Psoas muscle (tissue), 8 donors: Measurements from ENCODE around the gene AFF1. TPM values are rescaled to one million over a fixed set of nuclear protein-coding genes. Genes with fewer than 3 reads are reported as not detected.

Source experiments
- ATAC-seq, 4 donors: fragments of 200-7000 bp; cut with Tn5 transposase; one replicate each; pipeline ENCODE4 v1.9.1; 2020; ENCODE audit warnings: moderate library complexity in 3 of 4, mild to moderate bottlenecking in 2 of 4
- DNase-seq, 2 donors: peaks; one replicate each; pipeline ENCODE4 v3.0.0-alpha.2; 2020
- H3K27ac ChIP-seq: fragments of 200-600 bp; one replicate; pipeline ENCODE4 v1.8.0; 2022
- H3K27me3 ChIP-seq, 3 donors: fragments of 200-600 bp in 1 of 3; one replicate each; pipeline versions ENCODE4 v1.6.1 to v1.8.0; 2013 to 2022; ENCODE audit warnings: low read length in 2 of 3, mild to moderate bottlenecking in 2 of 3, moderate library complexity in 1 of 3; ENCODE audit not compliant: insufficient read depth in 3 of 3
- H3K36me3 ChIP-seq, 2 donors: fragments of 200-600 bp in 1 of 2; one replicate each; pipeline versions ENCODE4 v1.6.1 to v1.8.0; 2013 to 2022; ENCODE audit warnings: low read depth in 1 of 2, mild to moderate bottlenecking in 1 of 2, moderate library complexity in 1 of 2; ENCODE audit not compliant: insufficient read depth in 1 of 2
- H3K4me1 ChIP-seq: fragments of 200-600 bp; one replicate; pipeline ENCODE4 v1.8.0; 2022
- H3K4me3 ChIP-seq: fragments of 200-600 bp; one replicate; pipeline ENCODE4 v1.8.0; 2022; ENCODE audit warnings: mild to moderate bottlenecking
- H3K9me3 ChIP-seq: fragments of 200-600 bp; one replicate; pipeline ENCODE4 v1.8.0; 2022
- WGBS, 3 donors: extraction: QIAGEN DNeasy Blood & Tissue Kit; methylation state at CpG; one replicate each; pipeline versions ENCODE4 v1.1.6 to v1.1.7; 2013; 5-methylcytosine and 5-hydroxymethylcytosine counted together
- intact Hi-C, 2 donors: fragments of 100-400 bp; cut with DNase I; formaldehyde crosslinking; loops; one replicate each; pipeline versions ENCODE4 v1.11.0 to v1.14.2; 2022
- polyA plus RNA-seq, 3 donors: library from polyadenylated mRNA; stranded (reverse); fragments of 200-250 nt; gene quantifications; one replicate each; pipeline ENCODE4 v1.2.3, GENCODE V29; 2013
- total RNA-seq, 4 donors: library from RNA; stranded (reverse); fragmentation: NEBNext Ultra II Directional in 2 of 4; extraction: Animal tissue kit (Norgen Biotek cat#: 25700) in 2 of 4; gene quantifications; one replicate each; pipeline versions ENCODE4 v1.2.1 to v1.2.4, GENCODE V29; 2021 to 2023
- TF ChIP-seq, protein P1 (sequence below): fragments of 200-600 bp; IDR thresholded peaks from one replicate; pipeline ENCODE4 v1.8.0; 2022; ENCODE audit warnings: antibody characterized with exemption
- donor health status: healthy with polysubstance abuse.
- donor health status: DM: no; HTN: no; CAD: no; lungs with moderate emphysema.
- donor health status: Bipolar disorder and iron deficiency.
- donor health status: healthy.
- donor health status: DM: yes; HTN: yes; CAD: no.
- donor health status: DM: no; HTN: no; CAD: no.
- donor health status: DM: no; HTN: no; CAD: no.
- donor health status: DM: yes; HTN: yes; CAD: no.

The AFF1 gene
- total and polyA plus RNA-seq, 7 donors, result 62.7 to 171 (median 120) TPM

DNA sequence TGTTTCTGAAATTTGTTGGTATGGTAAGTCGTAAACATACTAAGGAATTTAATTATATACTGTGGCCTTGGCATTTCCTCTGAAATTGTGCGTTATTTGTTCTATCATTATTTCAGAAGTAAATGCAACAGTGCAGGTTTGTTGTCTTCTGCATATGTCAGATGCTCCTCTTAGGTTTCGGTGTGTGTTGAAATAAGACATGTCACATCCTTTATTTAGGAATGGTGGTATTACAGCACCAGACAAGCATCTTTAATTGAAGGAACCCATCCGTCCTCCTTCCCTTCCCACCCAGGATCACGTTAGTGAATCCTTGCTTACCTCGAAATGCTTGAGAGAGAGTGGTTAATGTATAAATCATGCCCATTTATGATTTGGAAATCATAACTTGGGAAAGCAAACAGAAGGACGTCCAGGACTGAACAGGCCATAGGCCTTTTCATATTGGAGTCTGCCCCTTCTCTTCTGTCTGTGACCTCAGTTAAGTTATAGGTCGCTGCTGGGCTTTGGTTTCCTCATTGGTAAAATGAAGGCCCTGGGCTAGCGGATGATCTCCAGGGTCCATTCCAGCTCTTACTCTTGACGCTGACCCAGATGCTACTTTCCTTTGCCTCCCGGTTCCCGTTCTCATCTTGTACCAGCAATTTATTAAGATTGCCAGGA, 151.5 kb downstream of the AFF1 start:
- no peaks in the 10 kb centered on the region for H3K9me3 ChIP-seq
- TF ChIP-seq, protein P1, sequence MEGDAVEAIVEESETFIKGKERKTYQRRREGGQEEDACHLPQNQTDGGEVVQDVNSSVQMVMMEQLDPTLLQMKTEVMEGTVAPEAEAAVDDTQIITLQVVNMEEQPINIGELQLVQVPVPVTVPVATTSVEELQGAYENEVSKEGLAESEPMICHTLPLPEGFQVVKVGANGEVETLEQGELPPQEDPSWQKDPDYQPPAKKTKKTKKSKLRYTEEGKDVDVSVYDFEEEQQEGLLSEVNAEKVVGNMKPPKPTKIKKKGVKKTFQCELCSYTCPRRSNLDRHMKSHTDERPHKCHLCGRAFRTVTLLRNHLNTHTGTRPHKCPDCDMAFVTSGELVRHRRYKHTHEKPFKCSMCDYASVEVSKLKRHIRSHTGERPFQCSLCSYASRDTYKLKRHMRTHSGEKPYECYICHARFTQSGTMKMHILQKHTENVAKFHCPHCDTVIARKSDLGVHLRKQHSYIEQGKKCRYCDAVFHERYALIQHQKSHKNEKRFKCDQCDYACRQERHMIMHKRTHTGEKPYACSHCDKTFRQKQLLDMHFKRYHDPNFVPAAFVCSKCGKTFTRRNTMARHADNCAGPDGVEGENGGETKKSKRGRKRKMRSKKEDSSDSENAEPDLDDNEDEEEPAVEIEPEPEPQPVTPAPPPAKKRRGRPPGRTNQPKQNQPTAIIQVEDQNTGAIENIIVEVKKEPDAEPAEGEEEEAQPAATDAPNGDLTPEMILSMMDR, result no peak
- peak overlapping the region; percentile 90 for H3K27ac ChIP-seq
- H3K4me1 ChIP-seq, result peaks cover 70% of the 10 kb centered on the region
- ATAC-seq (peak; percentile 87 to 95 (median 88)), DNase-seq (no peak)
- peak overlapping the region; percentile 14 for H3K4me3 ChIP-seq
- peaks cover 0 to 16% of the 10 kb centered on the region in 2 donors for H3K36me3 ChIP-seq
- 61 to 87% (median 62%) methylated on average over 12 of the region's 12 CpGs for WGBS, 3 donors
- intact Hi-C loops, result loop anchor here in 1 of 2 donors (5.0 kb wide), 1 partner anchor 79 kb away; no protein-coding TSS in a partner anchor
- H3K27me3 ChIP-seq, result no peaks in the 10 kb centered on the region

DNA sequence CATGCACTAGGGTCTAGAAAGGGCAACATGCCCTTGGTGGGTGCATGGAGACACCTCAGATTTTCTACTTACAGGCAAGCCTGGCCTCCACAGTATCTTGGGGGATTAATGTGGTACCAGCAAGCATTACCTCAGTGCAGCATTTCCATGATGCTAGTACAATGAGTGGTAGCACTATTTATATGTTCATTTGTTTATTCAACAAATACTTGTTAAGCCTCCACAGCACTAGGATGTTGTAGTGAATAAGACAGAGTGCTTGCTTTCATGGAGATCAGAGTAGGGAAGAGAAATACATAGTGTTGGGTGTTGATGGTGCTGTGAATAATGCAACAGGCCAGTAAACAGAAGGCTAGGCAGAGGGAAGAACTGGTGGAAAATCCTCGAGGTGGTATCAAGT, 152.2 kb downstream of the AFF1 start:
- TF ChIP-seq, protein P1, result no peak
- peaks cover 66% of the 10 kb centered on the region for H3K4me1 ChIP-seq
- DNase-seq (no peak), ATAC-seq (peak; percentile 55 to 84 (median 68))
- no peaks in the 10 kb centered on the region for H3K27me3 ChIP-seq
- H3K27ac ChIP-seq, result peak overlapping the region; percentile 90
- 48 to 79% (median 70%) methylated on average over 1 of the region's 1 CpG for WGBS, 3 donors
- H3K9me3 ChIP-seq, result no peaks in the 10 kb centered on the region
- no peak overlapping the region for H3K4me3 ChIP-seq
- peaks cover 0 to 24% of the 10 kb centered on the region in 2 donors for H3K36me3 ChIP-seq
- intact Hi-C loops, result loop anchor here in 1 of 2 donors (5.0 kb wide), 1 partner anchor 80 kb away; no protein-coding TSS in a partner anchor

DNA sequence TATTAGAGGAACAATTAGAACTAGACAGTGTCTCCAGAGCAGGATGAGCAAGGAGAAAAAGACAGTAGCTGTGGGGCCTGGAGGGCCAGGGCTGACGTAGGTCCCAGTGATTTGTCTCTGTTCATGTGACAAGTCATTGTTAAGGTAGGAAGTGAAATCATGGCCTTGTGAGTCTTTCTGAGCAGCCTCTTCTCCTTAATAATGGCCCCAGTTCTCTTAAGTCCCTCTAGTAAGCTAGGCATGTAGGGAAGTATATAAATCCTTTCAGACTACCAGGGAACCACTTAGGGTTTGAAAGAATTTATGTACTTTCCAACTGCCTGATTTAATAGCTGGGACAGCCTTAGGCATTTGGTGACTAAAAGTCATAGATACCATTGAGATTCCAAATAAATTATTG, 152.6 kb downstream of the AFF1 start:
- TF ChIP-seq, protein P1, result no peak
- WGBS, 3 donors, result 55 to 76% (median 71%) methylated on average over 1 of the region's 1 CpG
- Histone ChIP-seq H3K4me1 (peaks cover 66% of the 10 kb centered on the region), H3K36me3 (peaks cover 0 to 26% of the 10 kb centered on the region in 2 donors), H3K4me3 (no peak overlapping the region), H3K9me3 (no peaks in the 10 kb centered on the region), H3K27me3 (no peaks in the 10 kb centered on the region), H3K27ac (peak overlapping the region; percentile 90)
- intact Hi-C loops, result loop anchor here in 1 of 2 donors (5.0 kb wide), 1 partner anchor 80 kb away; no protein-coding TSS in a partner anchor
- ATAC-seq, result peak in 1 of 4 donors; percentile 5
- no peak for DNase-seq

DNA sequence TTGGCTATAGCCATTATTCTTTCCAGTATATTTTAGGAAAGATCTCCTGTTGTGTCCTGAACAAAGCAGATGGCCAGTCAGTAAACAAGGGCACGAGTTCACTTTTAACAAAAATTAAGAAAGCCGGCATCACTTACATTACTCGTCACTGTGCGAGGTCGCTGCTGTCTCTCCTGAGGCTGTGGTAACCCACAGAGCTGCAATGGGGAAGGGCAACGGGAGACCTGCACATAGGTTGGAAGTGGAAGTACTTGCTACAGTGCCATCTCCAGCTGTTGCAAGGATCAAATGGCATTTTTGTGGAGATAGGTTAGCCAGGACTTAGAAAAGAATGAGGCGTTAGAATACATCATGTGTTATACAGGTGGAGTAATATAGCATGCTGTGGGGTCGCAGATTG, 153.4 kb downstream of the AFF1 start:
- peak overlapping the region; percentile 90 for H3K27ac ChIP-seq
- H3K4me3 ChIP-seq, result no peak overlapping the region
- 69 to 83% (median 69%) methylated on average over 8 of the region's 8 CpGs for WGBS, 3 donors
- no peak for DNase-seq
- H3K9me3 ChIP-seq, result no peaks in the 10 kb centered on the region
- H3K27me3 ChIP-seq, result no peaks in the 10 kb centered on the region
- peaks cover 0 to 26% of the 10 kb centered on the region in 2 donors for H3K36me3 ChIP-seq
- peaks cover 66% of the 10 kb centered on the region for H3K4me1 ChIP-seq
- intact Hi-C loops, result loop anchor here in 1 of 2 donors (5.0 kb wide), 1 partner anchor 81 kb away; no protein-coding TSS in a partner anchor
- no peak for ATAC-seq
- TF ChIP-seq, protein P1, result no peak
